HG03159 (cell line): ENCODE results near the gene POU2AF1.

Experiments
- ATAC-seq: cut with Tn5 transposase; IDR thresholded peaks from one replicate; pipeline ENCODE4 v1.9.1; 2021; ENCODE audit warnings: mild to moderate bottlenecking, moderate library complexity; ENCODE audit not compliant: unreplicated experiment

The POU2AF1 gene

GRCh38 chr11:111388420-111388819 is 9.3 kb upstream of the POU2AF1 start:
- ATAC-seq = no peak

GRCh38 chr11:111387363-111387762 is 8.3 kb upstream of the POU2AF1 start:
- ATAC-seq = no peak

- no peak for ATAC-seq
These were observed 7.6 kb upstream of the POU2AF1 start for GRCh38 chr11:111386611-111387150.

GRCh38 chr11:111384494-111384893 is 5.4 kb upstream of the POU2AF1 start:
- no peak for ATAC-seq

- no peak for ATAC-seq
These were observed 3.4 kb upstream of the POU2AF1 start for GRCh38 chr11:111382451-111382850.

- peak; percentile 26 for ATAC-seq
These were observed 594 bp upstream of the POU2AF1 start for GRCh38 chr11:111379602-111380136.

GRCh38 chr11:111378185-111378860 is 752 bp downstream of the POU2AF1 start:
- ATAC-seq = no peak

- ATAC-seq = no peak
These were observed 2.7 kb downstream of the POU2AF1 start for GRCh38 chr11:111376181-111376871.

GRCh38 chr11:111373590-111373989 is 5.5 kb downstream of the POU2AF1 start:
- no peak for ATAC-seq

- no peak for ATAC-seq
These were observed 6.5 kb downstream of the POU2AF1 start for GRCh38 chr11:111372538-111372937.

GRCh38 chr11:111370902-111371578 is 8.0 kb downstream of the POU2AF1 start:
- peak; percentile 36 for ATAC-seq

GRCh38 chr11:111370270-111370901 is 8.7 kb downstream of the POU2AF1 start:
- ATAC-seq = no peak

- ATAC-seq = no peak
These were observed 10.9 kb downstream of the POU2AF1 start for GRCh38 chr11:111368285-111368560.

- peak; percentile 61 for ATAC-seq
These were observed 11.4 kb downstream of the POU2AF1 start for GRCh38 chr11:111367411-111368284.

GRCh38 chr11:111366560-111367410 is 12.3 kb downstream of the POU2AF1 start:
- no peak for ATAC-seq

- ATAC-seq = no peak
These were observed 13.1 kb downstream of the POU2AF1 start for GRCh38 chr11:111365722-111366559.

- ATAC-seq = no peak
These were observed 14.6 kb downstream of the POU2AF1 start for GRCh38 chr11:111364503-111364902.

- no peak for ATAC-seq
These were observed 15.1 kb downstream of the POU2AF1 start for GRCh38 chr11:111363985-111364384.
